ENCODE data around the gene ELF5. TPM values are rescaled to one million over a fixed set of nuclear protein-coding genes. Genes with fewer than 3 reads are reported as not detected.

ELF5 gene
- total RNA-seq, 1 donor from 2014 or later, result not detected

- no peak for DNase-seq (ENCODE audit: low read depth)
- no peak overlapping the region for H3K4me3 ChIP-seq (ENCODE audit: low read depth, low read length)
- TF ChIP-seq CTCF (conservative IDR thresholded peaks at IDR 0.05; ENCODE audit: low read depth, low read length), result no peak
These were observed 52.4 kb downstream of the ELF5 start for GRCh38 chr11:34461215-34461614.

- no peak for TF ChIP-seq CTCF (conservative IDR thresholded peaks at IDR 0.05; ENCODE audit: low read depth, low read length)
- no peak for DNase-seq (ENCODE audit: low read depth)
- no peak overlapping the region for H3K4me3 ChIP-seq (ENCODE audit: low read depth, low read length)
These were observed 53.3 kb downstream of the ELF5 start for GRCh38 chr11:34460278-34460677.

- TF ChIP-seq CTCF (conservative IDR thresholded peaks at IDR 0.05; ENCODE audit: low read depth, low read length), result no peak
- no peak for DNase-seq (ENCODE audit: low read depth)
- no peak overlapping the region for H3K4me3 ChIP-seq (ENCODE audit: low read depth, low read length)
These were observed 54.0 kb downstream of the ELF5 start for GRCh38 chr11:34459507-34460162.

- TF ChIP-seq CTCF (conservative IDR thresholded peaks at IDR 0.05; ENCODE audit: low read depth, low read length), result no peak
- no peak overlapping the region for H3K4me3 ChIP-seq (ENCODE audit: low read depth, low read length)
- DNase-seq (ENCODE audit: low read depth), result no peak
These were observed 55.1 kb downstream of the ELF5 start for GRCh38 chr11:34458525-34458924.

- no peak overlapping the region for H3K4me3 ChIP-seq (ENCODE audit: low read depth, low read length)
- no peak for DNase-seq (ENCODE audit: low read depth)
- no peak for TF ChIP-seq CTCF (conservative IDR thresholded peaks at IDR 0.05; ENCODE audit: low read depth, low read length)
These were observed 56.0 kb downstream of the ELF5 start for GRCh38 chr11:34457607-34458006.

GRCh38 chr11:34454308-34455032 is 59.1 kb downstream of the ELF5 start:
- TF ChIP-seq CTCF (conservative IDR thresholded peaks at IDR 0.05; ENCODE audit: low read depth, low read length), result no peak
- DNase-seq (ENCODE audit: low read depth), result no peak
- H3K4me3 ChIP-seq (ENCODE audit: low read depth, low read length), result no peak overlapping the region

GRCh38 chr11:34451053-34451452 is 62.5 kb downstream of the ELF5 start:
- no peak for TF ChIP-seq CTCF (conservative IDR thresholded peaks at IDR 0.05; ENCODE audit: low read depth, low read length)
- H3K4me3 ChIP-seq (ENCODE audit: low read depth, low read length), result no peak overlapping the region
- DNase-seq (ENCODE audit: low read depth), result no peak
